Panc1 (cell line): Measurements from ENCODE around the gene SEPTIN5. TPM values are rescaled to one million over a fixed set of nuclear protein-coding genes. Genes with fewer than 3 reads are reported as not detected.

ENCODE experiments used
- ATAC-seq: fragments of 200-7000 bp; cut with Tn5 transposase; 2 replicates; pipeline ENCODE4 v1.9.1; 2020; ENCODE audit warnings: mild to moderate bottlenecking, moderate library complexity
- BruUV-seq: library from RNA; stranded (reverse); fragments of 400-500 nt; replicated peaks from 2 replicates; lab custom pipeline; 2021; lab: Mats Ljungman, UMichigan
- CTCF ChIA-PET: fragments of 300-600 bp; sonication (Branson Sonifier 250); formaldehyde crosslinking; loops from one replicate; lab custom pipeline; 2022; ENCODE audit warnings: antibody characterized with exemption; lab: Charles Lee
- POLR2A ChIA-PET: fragments of 300-600 bp; sonication (Branson Sonifier 250); formaldehyde crosslinking; loops from one replicate; lab custom pipeline; 2022; ENCODE audit warnings: antibody characterized with exemption; lab: Charles Lee
- DNase-seq: peaks from one replicate; pipeline ENCODE4 v3.0.0-alpha.2; 2010; ENCODE audit warnings: low read depth, low spot score
- H3K27ac ChIP-seq: 2 replicates; pipeline ENCODE4 v1.5.1; 2011; ENCODE audit warnings: mild to moderate bottlenecking, low read length, inconsistent platforms
- H3K27me3 ChIP-seq: fragments of 200-500 bp; sonication (Bioruptor generic); 2 replicates; pipeline ENCODE4 v1.6.0; 2014; ENCODE audit warnings: low read length, inconsistent platforms; ENCODE audit not compliant: control insufficient read depth, insufficient read depth
- H3K36me3 ChIP-seq: fragments of 200-500 bp; sonication (Bioruptor generic); 2 replicates; pipeline ENCODE4 v1.5.1; 2014; ENCODE audit warnings: inconsistent platforms, mild to moderate bottlenecking, low read length, moderate library complexity; ENCODE audit not compliant: control insufficient read depth, insufficient read depth
- H3K4me1 ChIP-seq: 2 replicates; pipeline ENCODE4 v1.5.1; 2011; ENCODE audit warnings: inconsistent platforms, mild to moderate bottlenecking, low read length, moderate library complexity; ENCODE audit not compliant: control insufficient read depth, insufficient read depth
- H3K4me3 ChIP-seq, 2 experiments: 2 replicates each; pipeline ENCODE4 v1.5.1; 2011 to 2012; ENCODE audit warnings: low read depth in 2 of 2, low read length in 2 of 2, mild to moderate bottlenecking in 2 of 2, inconsistent platforms in 1 of 2, moderate library complexity in 1 of 2
- H3K9me3 ChIP-seq: fragments of 200-500 bp; sonication (Bioruptor generic); 2 replicates; pipeline ENCODE4 v1.5.1; 2014; ENCODE audit warnings: low read depth, mild to moderate bottlenecking, inconsistent platforms, low read length, moderate library complexity; ENCODE audit not compliant: control insufficient read depth, insufficient read depth
- POLR2AphosphoS5 ChIP-seq: IDR thresholded peaks from 2 replicates; pipeline ENCODE4 v1.6.1; 2012; ENCODE audit warnings: mild to moderate bottlenecking, low read depth, low read length, moderate library complexity
- SIN3A ChIP-seq: IDR thresholded peaks from 2 replicates; pipeline ENCODE4 v1.6.1; 2012; ENCODE audit warnings: low read depth, mild to moderate bottlenecking, low read length, moderate library complexity, borderline replicate concordance; ENCODE audit not compliant: insufficient read depth
- TCF7L2 ChIP-seq: IDR thresholded peaks from 2 replicates; pipeline ENCODE4 v1.6.1; 2011; ENCODE audit warnings: mild to moderate bottlenecking, low read depth, low read length, inconsistent platforms
- in situ Hi-C: cut with HindIII; loops from 2 replicates; pipeline ENCODE4 v1.10.0; 2016; ENCODE audit warnings: low sequenced_read_pairs, low pct_unique_long_range_greater_than_20kb
- intact Hi-C: fragments of 100-400 bp; cut with micrococcal nuclease; formaldehyde crosslinking; loops from one replicate; pipeline ENCODE4 v1.10.0; 2022; ENCODE audit not compliant: unreplicated experiment
- total RNA-seq: library from RNA; stranded (reverse); gene quantifications from one replicate; pipeline ENCODE4 v1.2.1, GENCODE V29; 2021; ENCODE audit not compliant: unreplicated experiment
- TF ChIP-seq, protein P1 (sequence below): fragments of 450-650 bp; IDR thresholded peaks from 2 replicates; pipeline ENCODE4 v1.5.1; 2017; ENCODE audit warnings: mild to moderate bottlenecking
- TF ChIP-seq, protein P2 (sequence below), 2 experiments: IDR thresholded peaks; 2 replicates each; pipeline ENCODE4 v1.6.1; 2011 to 2012; ENCODE audit warnings: low read depth in 2 of 2, control low read depth in 1 of 2, low read length in 1 of 2, mild to moderate bottlenecking in 1 of 2, moderate library complexity in 1 of 2; ENCODE audit not compliant: insufficient read depth in 1 of 2

Gene SEPTIN5
- total RNA-seq, 1 experiment from 2014 or later, result 17.2 TPM

DNA sequence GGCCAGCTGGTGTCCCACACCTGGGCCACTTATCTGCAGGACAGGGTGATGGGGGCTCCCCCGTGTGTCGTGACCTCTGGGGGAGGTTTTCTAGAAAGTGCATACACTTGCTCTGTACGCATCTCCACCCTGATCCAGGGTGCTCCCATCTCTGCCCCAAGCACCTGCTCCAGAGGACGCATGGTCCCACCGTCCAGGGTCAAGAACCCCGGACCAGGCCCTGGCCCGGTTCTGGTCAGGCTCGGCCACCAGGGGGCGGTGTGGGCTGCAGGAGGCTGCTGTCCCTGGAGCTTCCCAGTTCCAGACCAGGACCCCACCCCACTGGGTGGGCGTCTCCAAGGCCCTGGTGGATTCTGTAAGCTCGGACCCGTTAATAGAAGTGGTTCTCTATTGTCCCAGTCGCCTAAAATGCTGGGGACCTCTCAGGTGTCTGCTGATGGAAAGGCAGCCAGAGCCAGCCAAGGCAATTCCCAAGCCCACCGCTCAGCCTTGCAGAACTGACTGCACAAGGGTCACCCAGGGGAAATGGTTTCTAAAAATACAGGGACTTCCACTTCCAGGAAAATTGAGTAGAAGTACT lies 34.7 kb upstream of the SEPTIN5 start:
- no peak for DNase-seq
- CTCF ChIA-PET, result interaction anchor here (1.3 kb wide), 1 partner anchor 12 kb away, joined by 5 read pairs; no protein-coding TSS in a partner anchor

DNA sequence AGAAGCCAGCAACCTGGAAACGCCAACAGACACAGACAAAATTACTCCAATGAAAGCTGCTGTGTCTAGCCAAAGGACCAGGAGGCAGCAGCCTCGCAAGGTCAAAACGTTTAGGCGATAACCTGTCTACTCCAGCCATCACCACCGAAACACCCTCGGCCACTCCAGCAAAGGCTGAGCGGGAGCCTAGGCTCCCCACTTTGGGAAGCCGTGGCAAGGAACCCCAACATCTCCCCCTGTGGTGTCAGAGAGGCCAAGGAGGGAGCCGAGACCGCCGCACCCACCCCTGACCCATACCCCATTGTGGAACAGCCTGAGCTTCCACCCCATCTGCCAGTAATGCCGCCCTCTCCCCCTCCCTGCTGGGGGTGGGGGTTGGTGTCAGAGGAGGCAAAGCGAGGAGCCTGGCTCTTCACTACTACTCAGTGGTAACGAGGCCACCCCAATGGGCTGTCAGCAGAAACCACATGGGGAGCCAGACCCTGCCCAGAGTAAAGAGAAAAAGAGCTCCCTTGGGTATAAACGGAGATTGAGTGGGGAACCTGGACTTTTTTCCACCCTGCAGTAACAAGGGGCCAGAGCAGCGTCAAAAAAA lies 33.9 kb upstream of the SEPTIN5 start:
- intact Hi-C loops, result no loop called here
- POLR2A ChIA-PET, result no interaction called here
- Histone ChIP-seq H3K4me1 (no peaks in the 10 kb centered on the region), H3K36me3 (no peaks in the 10 kb centered on the region), H3K27ac (no peak overlapping the region), H3K4me3 (no peak overlapping the region), H3K9me3 (peaks cover 2% of the 10 kb centered on the region; the same call in 1 of the 2 replicates), H3K27me3 (no peaks in the 10 kb centered on the region)
- ATAC-seq (no peak), DNase-seq (no peak)
- CTCF ChIA-PET, result interaction anchor here (1.3 kb wide), 1 partner anchor 11 kb away, joined by 5 read pairs; no protein-coding TSS in a partner anchor
- no TSS peak for BruUV-seq
- TF ChIP-seq TCF7L2, result no peak
- TF ChIP-seq POLR2AphosphoS5, result no peak
- TF ChIP-seq, protein P1, sequence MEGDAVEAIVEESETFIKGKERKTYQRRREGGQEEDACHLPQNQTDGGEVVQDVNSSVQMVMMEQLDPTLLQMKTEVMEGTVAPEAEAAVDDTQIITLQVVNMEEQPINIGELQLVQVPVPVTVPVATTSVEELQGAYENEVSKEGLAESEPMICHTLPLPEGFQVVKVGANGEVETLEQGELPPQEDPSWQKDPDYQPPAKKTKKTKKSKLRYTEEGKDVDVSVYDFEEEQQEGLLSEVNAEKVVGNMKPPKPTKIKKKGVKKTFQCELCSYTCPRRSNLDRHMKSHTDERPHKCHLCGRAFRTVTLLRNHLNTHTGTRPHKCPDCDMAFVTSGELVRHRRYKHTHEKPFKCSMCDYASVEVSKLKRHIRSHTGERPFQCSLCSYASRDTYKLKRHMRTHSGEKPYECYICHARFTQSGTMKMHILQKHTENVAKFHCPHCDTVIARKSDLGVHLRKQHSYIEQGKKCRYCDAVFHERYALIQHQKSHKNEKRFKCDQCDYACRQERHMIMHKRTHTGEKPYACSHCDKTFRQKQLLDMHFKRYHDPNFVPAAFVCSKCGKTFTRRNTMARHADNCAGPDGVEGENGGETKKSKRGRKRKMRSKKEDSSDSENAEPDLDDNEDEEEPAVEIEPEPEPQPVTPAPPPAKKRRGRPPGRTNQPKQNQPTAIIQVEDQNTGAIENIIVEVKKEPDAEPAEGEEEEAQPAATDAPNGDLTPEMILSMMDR, result no peak
- no peak for TF ChIP-seq SIN3A
- TF ChIP-seq, protein P2, sequence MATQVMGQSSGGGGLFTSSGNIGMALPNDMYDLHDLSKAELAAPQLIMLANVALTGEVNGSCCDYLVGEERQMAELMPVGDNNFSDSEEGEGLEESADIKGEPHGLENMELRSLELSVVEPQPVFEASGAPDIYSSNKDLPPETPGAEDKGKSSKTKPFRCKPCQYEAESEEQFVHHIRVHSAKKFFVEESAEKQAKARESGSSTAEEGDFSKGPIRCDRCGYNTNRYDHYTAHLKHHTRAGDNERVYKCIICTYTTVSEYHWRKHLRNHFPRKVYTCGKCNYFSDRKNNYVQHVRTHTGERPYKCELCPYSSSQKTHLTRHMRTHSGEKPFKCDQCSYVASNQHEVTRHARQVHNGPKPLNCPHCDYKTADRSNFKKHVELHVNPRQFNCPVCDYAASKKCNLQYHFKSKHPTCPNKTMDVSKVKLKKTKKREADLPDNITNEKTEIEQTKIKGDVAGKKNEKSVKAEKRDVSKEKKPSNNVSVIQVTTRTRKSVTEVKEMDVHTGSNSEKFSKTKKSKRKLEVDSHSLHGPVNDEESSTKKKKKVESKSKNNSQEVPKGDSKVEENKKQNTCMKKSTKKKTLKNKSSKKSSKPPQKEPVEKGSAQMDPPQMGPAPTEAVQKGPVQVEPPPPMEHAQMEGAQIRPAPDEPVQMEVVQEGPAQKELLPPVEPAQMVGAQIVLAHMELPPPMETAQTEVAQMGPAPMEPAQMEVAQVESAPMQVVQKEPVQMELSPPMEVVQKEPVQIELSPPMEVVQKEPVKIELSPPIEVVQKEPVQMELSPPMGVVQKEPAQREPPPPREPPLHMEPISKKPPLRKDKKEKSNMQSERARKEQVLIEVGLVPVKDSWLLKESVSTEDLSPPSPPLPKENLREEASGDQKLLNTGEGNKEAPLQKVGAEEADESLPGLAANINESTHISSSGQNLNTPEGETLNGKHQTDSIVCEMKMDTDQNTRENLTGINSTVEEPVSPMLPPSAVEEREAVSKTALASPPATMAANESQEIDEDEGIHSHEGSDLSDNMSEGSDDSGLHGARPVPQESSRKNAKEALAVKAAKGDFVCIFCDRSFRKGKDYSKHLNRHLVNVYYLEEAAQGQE (IDR thresholded peaks at IDR 0.05; ENCODE audit: insufficient read depth in 1 of 2, low read depth in 2 of 2, low read length in 1 of 2), result no peak
- in situ Hi-C loops, result no loop called here

More for the DNA sequence above, 34.7 kb upstream of the SEPTIN5 start:
- in situ Hi-C loops (no loop called here), intact Hi-C loops (no loop called here)
- POLR2A ChIA-PET, result no interaction called here
- BruUV-seq, result no TSS peak
- TF ChIP-seq, protein P1, result peak; percentile 84
- TF ChIP-seq SIN3A (no peak), TCF7L2 (no peak), POLR2AphosphoS5 (no peak)
- Histone ChIP-seq H3K4me1 (no peaks in the 10 kb centered on the region), H3K4me3 (no peak overlapping the region), H3K9me3 (peaks cover 2% of the 10 kb centered on the region; the same call in 1 of the 2 replicates), H3K36me3 (no peaks in the 10 kb centered on the region), H3K27me3 (no peaks in the 10 kb centered on the region), H3K27ac (no peak overlapping the region)
- ATAC-seq, result peak; percentile 86
